ENCODE data around the gene ISM2.
"Not testable (repeated sequence)": the region's sequence is repeated elsewhere in the genome, so short reads cannot be mapped to it uniquely, and the experiment has no call there.

Gene ISM2

DNA sequence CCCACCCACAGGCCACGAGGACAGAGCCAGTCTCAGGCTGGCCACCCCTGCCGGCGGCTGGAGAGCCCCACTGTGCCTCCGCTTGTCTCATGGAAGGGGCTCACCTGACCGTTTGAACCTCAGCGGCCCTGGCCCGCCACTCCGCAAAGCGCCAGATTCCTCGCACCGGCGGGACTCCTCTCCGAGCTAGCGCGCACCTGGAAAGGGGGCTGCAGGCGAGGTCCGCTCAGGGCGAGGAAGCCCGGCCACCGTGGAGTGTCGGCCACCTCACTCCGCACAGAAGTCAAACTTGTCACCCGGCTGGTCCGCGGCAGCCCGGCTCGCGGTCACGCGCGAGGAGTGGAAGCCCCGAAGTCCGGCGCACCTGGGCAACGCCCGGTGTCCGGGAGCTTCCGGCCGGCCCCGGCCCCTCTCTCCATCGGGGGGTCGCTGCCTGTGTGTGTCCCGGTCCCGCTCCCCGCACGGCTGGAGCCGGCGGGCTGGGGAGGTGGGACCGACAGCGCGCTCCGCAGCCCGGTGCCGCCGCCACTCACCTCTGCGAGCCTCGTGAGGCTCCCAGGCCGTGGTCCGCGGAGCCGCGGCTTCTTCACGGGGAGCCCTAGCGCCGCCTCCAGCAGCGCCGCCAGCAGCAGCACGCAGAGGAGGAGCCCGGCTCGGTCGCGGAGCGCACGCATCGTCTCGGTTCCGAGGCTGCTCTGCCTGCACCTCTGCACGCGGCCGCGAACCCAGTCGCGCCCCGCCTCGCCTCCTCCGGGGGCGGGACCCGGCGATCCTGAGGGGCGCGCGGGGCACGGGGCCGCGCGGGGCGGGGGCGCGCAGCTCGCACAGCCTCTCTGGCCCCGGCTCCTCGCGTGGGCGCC is at the start of gene ISM2:
Gene ISM2 (minus strand): TSS at position 697 of the 860 bp plus-strand sequence. CDS start 23 bp downstream, at position 674.
- peaks cover 3% of the 10 kb centered on the region for H3K4me1 ChIP-seq (ENCODE audit: control insufficient read depth, insufficient read depth, low read length)
- peak within 1 kb of the TSS; percentile 29 for H3K4me3 ChIP-seq (ENCODE audit: low read length)
- H3K36me3 ChIP-seq (ENCODE audit: control insufficient read depth, insufficient read depth, low read length), result no peaks in the 10 kb centered on the region
- peaks cover 13% of the 10 kb centered on the region for H3K27me3 ChIP-seq (ENCODE audit: control insufficient read depth, insufficient read depth, low read length)
- no peak within 1 kb of the TSS for H3K9ac ChIP-seq (ENCODE audit: low read length)
- no peak within 1 kb of the TSS for H3K27ac ChIP-seq (ENCODE audit: low read depth, low read length)

DNA sequence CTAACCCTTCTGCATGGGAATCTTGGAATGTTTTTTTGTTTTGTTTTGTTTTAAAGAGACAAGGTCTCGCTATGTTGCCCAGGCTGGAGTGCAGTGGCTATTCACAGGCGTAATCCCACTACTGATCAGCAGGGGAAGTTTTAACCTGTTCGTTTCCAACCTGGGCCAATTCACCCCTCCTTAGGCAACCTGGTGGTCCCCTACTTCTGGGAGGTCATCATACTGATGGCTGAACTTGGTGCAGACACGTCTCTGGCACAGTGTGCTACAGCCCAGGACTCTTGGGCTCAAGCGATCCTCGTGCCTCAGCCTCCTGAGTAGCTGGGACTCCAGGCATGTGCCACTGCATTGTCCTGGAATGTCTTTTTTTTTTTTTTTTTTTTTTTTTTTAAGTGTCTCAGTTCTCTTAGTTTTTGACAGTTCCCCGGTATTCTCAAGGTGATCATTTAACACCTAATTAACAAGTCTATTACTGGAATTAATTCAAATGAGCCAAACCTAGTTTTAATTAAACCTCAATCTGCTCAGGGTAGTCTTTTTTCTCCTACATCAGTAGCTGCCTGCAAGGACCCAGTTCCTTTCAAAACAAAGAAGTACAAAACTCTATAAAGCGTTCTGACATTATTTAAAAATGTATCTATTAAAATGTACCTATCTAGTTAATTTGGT is 49.0 kb upstream of the ISM2 start:
- Histone ChIP-seq H3K4me3 (ENCODE audit: low read length) (no peak overlapping the region), H3K27ac (ENCODE audit: low read depth, low read length) (no peak overlapping the region), H3K36me3 (ENCODE audit: control insufficient read depth, insufficient read depth, low read length) (peaks cover 5% of the 10 kb centered on the region), H3K27me3 (ENCODE audit: control insufficient read depth, insufficient read depth, low read length) (no peaks in the 10 kb centered on the region), H3K4me1 (ENCODE audit: control insufficient read depth, insufficient read depth, low read length) (peaks cover 3% of the 10 kb centered on the region), H3K9ac (ENCODE audit: low read length) (no peak overlapping the region)

DNA sequence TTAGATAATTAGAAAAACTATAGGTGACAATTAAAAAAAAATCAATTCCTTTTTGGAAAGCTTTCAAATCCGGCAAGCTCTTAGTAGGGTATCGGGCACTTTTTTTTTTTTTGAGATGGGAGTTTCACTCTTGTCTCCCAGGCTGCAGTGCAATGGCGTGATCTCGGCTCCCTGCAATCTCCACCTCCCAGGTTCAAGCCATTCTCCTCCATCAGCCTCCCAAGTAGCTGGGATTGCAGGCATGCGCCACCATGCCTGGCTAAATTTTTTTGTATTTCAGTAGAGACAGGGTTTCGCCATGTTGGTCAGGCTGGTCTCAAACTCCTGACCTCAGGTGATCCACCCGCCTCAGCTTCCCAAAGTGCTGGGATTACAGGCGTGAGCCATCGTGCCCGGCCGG is 46.6 kb upstream of the ISM2 start:
- H3K9ac ChIP-seq (ENCODE audit: low read length); H3K36me3 ChIP-seq (ENCODE audit: control insufficient read depth, insufficient read depth, low read length); H3K4me1 ChIP-seq (ENCODE audit: control insufficient read depth, insufficient read depth, low read length); H3K27ac ChIP-seq (ENCODE audit: low read depth, low read length); H3K4me3 ChIP-seq (ENCODE audit: low read length); H3K27me3 ChIP-seq (ENCODE audit: control insufficient read depth, insufficient read depth, low read length): not testable (repeated sequence)

DNA sequence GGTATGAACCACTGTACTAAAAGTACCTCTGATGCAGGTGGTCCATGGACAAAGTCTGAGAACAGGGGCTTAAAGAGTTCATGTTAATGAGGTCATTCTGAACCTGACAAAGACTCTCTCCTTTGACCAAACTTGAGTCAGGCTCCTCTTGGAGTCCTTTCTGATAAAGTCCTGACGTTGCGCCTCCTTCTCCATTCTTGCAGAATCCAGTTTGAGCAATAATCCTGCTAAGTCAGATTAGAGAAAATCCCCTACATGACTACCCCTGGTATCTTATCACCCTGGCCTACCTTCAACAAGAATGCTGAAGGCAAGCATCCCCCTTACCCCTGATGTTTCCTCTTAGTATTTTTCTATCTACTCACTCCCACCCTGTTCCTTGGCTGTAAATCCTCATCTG is 46.0 kb upstream of the ISM2 start:
- no peak overlapping the region for H3K9ac ChIP-seq (ENCODE audit: low read length)
- no peaks in the 10 kb centered on the region for H3K36me3 ChIP-seq (ENCODE audit: control insufficient read depth, insufficient read depth, low read length)
- H3K27me3 ChIP-seq (ENCODE audit: control insufficient read depth, insufficient read depth, low read length), result no peaks in the 10 kb centered on the region
- no peak overlapping the region for H3K27ac ChIP-seq (ENCODE audit: low read depth, low read length)
- peaks cover 6% of the 10 kb centered on the region for H3K4me1 ChIP-seq (ENCODE audit: control insufficient read depth, insufficient read depth, low read length)
- no peak overlapping the region for H3K4me3 ChIP-seq (ENCODE audit: low read length)

DNA sequence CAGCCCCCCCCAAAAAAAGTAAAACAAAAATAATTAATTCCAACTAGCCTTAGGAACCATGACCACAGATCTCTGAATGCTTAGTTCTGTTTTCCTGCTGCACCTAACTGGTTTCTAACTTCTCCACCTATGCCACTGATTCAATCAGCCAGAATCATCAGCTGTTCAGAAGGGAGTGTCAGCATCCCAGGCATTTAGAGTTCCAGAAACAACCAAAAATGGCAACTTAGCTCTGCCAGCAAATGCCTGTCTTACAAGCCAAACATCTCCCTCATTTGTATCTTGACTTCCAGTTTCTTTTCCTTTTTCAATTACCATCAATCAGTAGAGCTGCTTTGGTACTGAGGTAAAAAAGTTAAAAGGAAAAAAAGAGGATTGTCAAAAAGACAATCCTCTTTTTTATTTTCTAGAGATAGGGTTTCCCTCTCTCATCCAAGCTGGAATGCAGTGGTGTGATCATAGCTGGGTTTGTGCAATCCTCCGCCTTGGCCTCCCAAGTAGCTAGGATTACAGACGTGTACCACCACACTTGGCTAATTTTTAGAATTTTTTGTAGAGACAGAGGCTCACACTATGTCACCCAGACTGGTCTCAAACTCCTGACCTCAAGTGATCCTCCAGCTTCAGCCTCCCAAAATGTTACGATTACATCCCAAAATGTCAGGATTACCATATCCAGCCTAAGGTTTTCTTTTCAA is 45.2 kb upstream of the ISM2 start:
- H3K27me3 ChIP-seq (ENCODE audit: control insufficient read depth, insufficient read depth, low read length), result no peaks in the 10 kb centered on the region
- no peak overlapping the region for H3K27ac ChIP-seq (ENCODE audit: low read depth, low read length)
- H3K36me3 ChIP-seq (ENCODE audit: control insufficient read depth, insufficient read depth, low read length), result no peaks in the 10 kb centered on the region
- H3K4me3 ChIP-seq (ENCODE audit: low read length), result no peak overlapping the region
- H3K9ac ChIP-seq (ENCODE audit: low read length), result no peak overlapping the region
- peaks cover 6% of the 10 kb centered on the region for H3K4me1 ChIP-seq (ENCODE audit: control insufficient read depth, insufficient read depth, low read length)

DNA sequence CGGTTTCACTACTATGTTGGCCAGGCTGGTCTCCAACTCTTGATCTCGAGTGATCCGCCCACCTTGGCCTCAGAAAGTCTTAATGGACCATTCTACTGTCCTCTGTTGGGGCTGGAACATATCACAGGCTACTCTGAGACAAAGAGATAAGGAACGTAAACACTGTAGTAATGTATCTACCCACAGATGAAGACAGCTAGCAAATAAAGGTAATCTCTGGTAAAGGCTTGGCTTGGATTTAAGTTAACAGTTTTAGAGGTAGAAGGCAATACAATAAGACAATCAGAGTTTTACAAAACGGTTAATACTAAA is 44.6 kb upstream of the ISM2 start:
- H3K9ac ChIP-seq (ENCODE audit: low read length), result no peak overlapping the region
- peaks cover 6% of the 10 kb centered on the region for H3K4me1 ChIP-seq (ENCODE audit: control insufficient read depth, insufficient read depth, low read length)
- no peak overlapping the region for H3K4me3 ChIP-seq (ENCODE audit: low read length)
- H3K27me3 ChIP-seq (ENCODE audit: control insufficient read depth, insufficient read depth, low read length), result no peaks in the 10 kb centered on the region
- no peaks in the 10 kb centered on the region for H3K36me3 ChIP-seq (ENCODE audit: control insufficient read depth, insufficient read depth, low read length)
- H3K27ac ChIP-seq (ENCODE audit: low read depth, low read length), result no peak overlapping the region

DNA sequence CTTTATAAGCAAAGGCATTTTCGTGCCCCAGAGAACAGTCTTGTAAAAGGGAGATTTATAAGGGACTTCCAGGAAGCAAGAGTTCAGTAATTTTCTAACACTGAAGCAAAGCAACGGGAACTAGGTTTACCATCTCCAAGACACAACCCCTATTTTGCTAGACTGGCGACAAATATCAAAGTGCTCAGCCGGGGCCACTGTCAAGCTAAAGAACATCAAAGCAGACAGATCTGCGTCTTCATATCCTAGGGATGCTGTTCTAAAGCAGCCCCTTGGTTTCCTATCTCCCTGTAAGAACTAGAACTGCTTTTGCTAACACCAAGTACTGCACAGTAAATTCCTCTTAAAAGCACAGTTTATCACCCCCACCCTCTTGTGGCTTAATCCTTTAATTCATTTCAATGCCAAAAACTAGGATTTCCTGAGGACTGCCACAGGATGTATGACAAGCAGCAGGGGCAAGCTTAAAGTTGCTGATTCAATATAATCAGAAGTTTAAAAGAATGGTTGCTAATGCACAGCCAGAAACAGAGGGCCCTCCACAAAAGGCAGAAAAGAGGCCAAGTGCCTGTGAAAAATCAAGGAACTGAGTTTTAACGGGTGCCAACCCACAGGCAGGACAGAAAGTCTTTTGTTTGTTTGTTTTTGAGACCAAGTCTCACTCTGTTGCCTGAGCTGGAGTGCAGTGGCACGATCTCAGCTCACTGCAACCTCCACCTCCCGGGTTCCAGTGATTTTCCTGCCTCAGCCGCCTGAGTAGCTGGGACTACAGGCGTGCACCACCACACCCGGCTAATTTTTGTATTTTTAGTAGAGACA is 44.0 kb upstream of the ISM2 start:
- Histone ChIP-seq H3K27me3 (ENCODE audit: control insufficient read depth, insufficient read depth, low read length) (no peaks in the 10 kb centered on the region), H3K36me3 (ENCODE audit: control insufficient read depth, insufficient read depth, low read length) (no peaks in the 10 kb centered on the region), H3K27ac (ENCODE audit: low read depth, low read length) (peak overlapping the region; percentile 15), H3K9ac (ENCODE audit: low read length) (no peak overlapping the region), H3K4me3 (ENCODE audit: low read length) (no peak overlapping the region), H3K4me1 (ENCODE audit: control insufficient read depth, insufficient read depth, low read length) (peaks cover 6% of the 10 kb centered on the region)

DNA sequence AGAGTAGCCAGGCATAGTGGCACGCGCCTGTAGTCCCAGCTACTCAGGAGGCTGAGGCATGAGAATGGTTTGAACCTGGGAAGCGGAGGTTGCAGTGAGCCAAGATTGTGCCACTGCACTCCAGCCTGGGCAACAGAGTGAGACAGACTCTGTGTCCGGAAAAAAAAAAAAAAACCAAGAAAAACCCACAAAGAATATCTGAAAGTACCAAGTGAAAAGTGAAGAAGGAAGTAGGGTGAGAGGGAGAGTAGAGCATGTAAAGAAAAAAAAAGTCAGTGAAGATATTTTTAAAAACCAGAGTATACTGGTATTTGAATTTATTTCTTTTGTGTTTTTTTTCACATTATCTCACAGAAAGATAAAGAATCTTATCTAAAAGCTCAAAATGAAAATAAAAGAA is 43.3 kb upstream of the ISM2 start:
- Histone ChIP-seq H3K27ac (ENCODE audit: low read depth, low read length) (peak overlapping the region; percentile 35), H3K27me3 (ENCODE audit: control insufficient read depth, insufficient read depth, low read length) (no peaks in the 10 kb centered on the region), H3K9ac (ENCODE audit: low read length) (no peak overlapping the region), H3K36me3 (ENCODE audit: control insufficient read depth, insufficient read depth, low read length) (no peaks in the 10 kb centered on the region), H3K4me1 (ENCODE audit: control insufficient read depth, insufficient read depth, low read length) (peaks cover 6% of the 10 kb centered on the region), H3K4me3 (ENCODE audit: low read length) (no peak overlapping the region)

DNA sequence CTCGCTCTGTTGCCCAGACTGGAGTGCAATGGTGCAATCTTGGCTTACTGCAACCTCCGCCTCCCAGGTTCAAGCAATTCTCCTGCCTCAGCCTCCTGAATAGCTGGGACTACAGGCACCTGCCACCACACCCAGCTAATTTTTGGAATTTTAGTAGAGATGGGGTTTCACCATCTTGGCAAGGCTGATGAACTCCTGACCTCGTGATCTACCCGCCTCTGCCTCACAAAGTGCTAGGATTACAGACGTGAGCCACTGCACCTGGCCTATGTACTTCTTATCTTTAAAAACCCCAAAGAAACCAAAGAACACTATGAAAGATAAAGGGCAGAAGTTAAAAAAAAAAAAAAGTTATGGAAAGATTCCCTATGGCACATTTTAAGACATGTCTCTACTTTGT is 38.3 kb upstream of the ISM2 start:
- not testable (repeated sequence) for H3K4me1 ChIP-seq (ENCODE audit: control insufficient read depth, insufficient read depth, low read length); H3K27ac ChIP-seq (ENCODE audit: low read depth, low read length); H3K4me3 ChIP-seq (ENCODE audit: low read length); H3K36me3 ChIP-seq (ENCODE audit: control insufficient read depth, insufficient read depth, low read length); H3K9ac ChIP-seq (ENCODE audit: low read length); H3K27me3 ChIP-seq (ENCODE audit: control insufficient read depth, insufficient read depth, low read length)

DNA sequence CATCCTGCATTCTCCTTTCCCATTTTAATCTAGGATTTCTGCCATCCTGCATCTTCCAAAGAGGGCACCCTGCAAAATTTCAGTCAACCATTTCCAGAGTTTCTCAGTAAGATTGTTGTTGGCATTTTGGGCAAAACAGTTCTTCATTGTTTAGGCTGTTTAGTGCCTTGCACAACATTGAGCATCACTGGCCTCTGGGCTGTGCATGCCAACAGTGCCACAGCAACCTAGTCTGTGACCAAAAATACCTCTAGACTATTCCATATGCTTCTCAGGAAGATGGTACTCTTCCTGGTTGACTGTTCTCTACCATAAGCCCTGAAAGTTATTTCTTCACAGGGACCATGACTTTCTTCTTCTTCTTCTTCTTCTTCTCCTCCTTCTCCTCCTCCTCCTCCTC is 32.5 kb upstream of the ISM2 start:
- Histone ChIP-seq H3K9ac (ENCODE audit: low read length) (no peak overlapping the region), H3K36me3 (ENCODE audit: control insufficient read depth, insufficient read depth, low read length) (no peaks in the 10 kb centered on the region), H3K4me1 (ENCODE audit: control insufficient read depth, insufficient read depth, low read length) (no peaks in the 10 kb centered on the region), H3K27me3 (ENCODE audit: control insufficient read depth, insufficient read depth, low read length) (no peaks in the 10 kb centered on the region), H3K27ac (ENCODE audit: low read depth, low read length) (no peak overlapping the region), H3K4me3 (ENCODE audit: low read length) (no peak overlapping the region)

DNA sequence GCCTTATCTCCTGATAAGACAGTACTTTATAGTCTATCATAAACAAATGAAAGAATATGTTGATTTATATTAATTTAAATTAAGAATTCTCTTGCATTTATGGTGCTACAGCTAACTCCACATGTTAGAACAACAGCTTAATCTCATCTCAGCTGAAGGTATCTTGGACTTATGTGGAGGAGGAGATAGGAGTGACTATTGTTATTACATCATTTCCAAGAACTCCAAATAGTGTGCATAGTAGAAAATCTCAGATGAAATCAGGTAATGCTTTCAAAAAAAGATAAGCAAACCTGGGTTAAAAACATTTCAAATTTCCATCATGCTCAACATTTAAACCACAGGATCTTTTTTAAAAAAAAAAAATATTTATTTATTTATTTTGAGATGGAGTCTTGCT is 31.3 kb upstream of the ISM2 start:
- Histone ChIP-seq H3K9ac (ENCODE audit: low read length) (no peak overlapping the region), H3K36me3 (ENCODE audit: control insufficient read depth, insufficient read depth, low read length) (no peaks in the 10 kb centered on the region), H3K4me3 (ENCODE audit: low read length) (no peak overlapping the region), H3K27me3 (ENCODE audit: control insufficient read depth, insufficient read depth, low read length) (no peaks in the 10 kb centered on the region), H3K4me1 (ENCODE audit: control insufficient read depth, insufficient read depth, low read length) (no peaks in the 10 kb centered on the region), H3K27ac (ENCODE audit: low read depth, low read length) (no peak overlapping the region)

DNA sequence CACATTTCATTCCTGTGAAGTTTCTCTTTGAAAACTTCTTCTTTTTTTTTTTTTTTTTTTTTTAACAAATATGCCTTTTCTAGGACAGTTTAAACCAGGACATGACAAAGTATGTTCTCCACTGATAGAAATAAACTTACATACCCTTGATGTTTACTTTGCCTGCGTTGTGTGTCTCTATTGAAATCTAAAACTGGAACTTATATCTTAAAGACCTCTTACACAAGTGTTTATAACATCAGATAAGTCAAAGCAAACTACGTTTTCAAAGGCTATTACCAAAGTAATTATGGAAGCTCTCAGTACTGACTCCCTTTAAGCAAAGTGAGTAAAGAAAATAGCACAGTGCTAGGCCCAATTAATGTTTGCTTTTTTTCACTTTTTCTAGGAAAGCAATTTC is 30.6 kb upstream of the ISM2 start:
- H3K4me3 ChIP-seq (ENCODE audit: low read length), result no peak overlapping the region
- H3K27me3 ChIP-seq (ENCODE audit: control insufficient read depth, insufficient read depth, low read length), result no peaks in the 10 kb centered on the region
- H3K36me3 ChIP-seq (ENCODE audit: control insufficient read depth, insufficient read depth, low read length), result no peaks in the 10 kb centered on the region
- H3K9ac ChIP-seq (ENCODE audit: low read length), result no peak overlapping the region
- no peak overlapping the region for H3K27ac ChIP-seq (ENCODE audit: low read depth, low read length)
- H3K4me1 ChIP-seq (ENCODE audit: control insufficient read depth, insufficient read depth, low read length), result no peaks in the 10 kb centered on the region

All from rectal smooth muscle tissue (tissue), 1 donor.